Measurements from ENCODE around the gene FAM118A. TPM values are rescaled to one million over a fixed set of nuclear protein-coding genes. Genes with fewer than 3 reads are reported as not detected.

The FAM118A gene
- total RNA-seq, 1 donor from 2014 or later: 28.2 TPM

DNA sequence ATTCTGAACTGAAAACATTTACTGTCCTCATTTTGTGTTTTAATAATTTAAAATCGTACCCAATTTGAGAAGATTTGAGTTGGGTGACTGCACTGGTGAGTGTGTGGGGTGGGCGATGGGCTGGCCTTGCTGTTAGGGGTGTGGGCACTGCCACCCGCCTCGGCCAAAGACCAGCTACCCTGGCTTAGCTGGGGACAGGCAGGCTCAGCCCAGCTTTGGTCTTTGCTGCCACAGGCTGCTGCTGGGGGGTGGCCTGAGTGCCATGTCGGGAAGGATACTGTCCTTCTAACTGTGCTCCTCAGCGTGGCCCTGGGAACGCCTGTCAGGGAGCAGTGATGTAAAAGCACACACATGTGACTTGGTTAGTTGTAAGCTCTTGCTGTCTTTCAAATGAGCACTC lies 22.3 kb downstream of the FAM118A start:
- Histone ChIP-seq H3K27me3 (ENCODE audit: control insufficient read depth, insufficient read depth, low read length) (no peaks in the 10 kb centered on the region), H3K36me3 (ENCODE audit: control insufficient read depth, insufficient read depth, low read length) (peaks cover 12% of the 10 kb centered on the region), H3K4me3 (ENCODE audit: low read depth, low read length) (no peak overlapping the region)
- no peak for FAIRE-seq
- TF ChIP-seq CTCF (IDR thresholded peaks at IDR 0.05; ENCODE audit: insufficient read depth, low read length, severe bottlenecking): no peak
- no peak for DNase-seq (ENCODE audit: low read depth)

- H3K27me3 ChIP-seq (ENCODE audit: control insufficient read depth, insufficient read depth, low read length): no peaks in the 10 kb centered on the region
- H3K4me3 ChIP-seq (ENCODE audit: low read depth, low read length): no peak overlapping the region
- DNase-seq (ENCODE audit: low read depth): peak; percentile 91
- peaks cover 8% of the 10 kb centered on the region for H3K36me3 ChIP-seq (ENCODE audit: control insufficient read depth, insufficient read depth, low read length)
- peak; percentile 50 for FAIRE-seq
- TF ChIP-seq CTCF (IDR thresholded peaks at IDR 0.05; ENCODE audit: insufficient read depth, low read length, severe bottlenecking): no peak
Measured at GRCh38 chr22:45334068-45334467, 24.3 kb downstream of the FAM118A start.

DNA sequence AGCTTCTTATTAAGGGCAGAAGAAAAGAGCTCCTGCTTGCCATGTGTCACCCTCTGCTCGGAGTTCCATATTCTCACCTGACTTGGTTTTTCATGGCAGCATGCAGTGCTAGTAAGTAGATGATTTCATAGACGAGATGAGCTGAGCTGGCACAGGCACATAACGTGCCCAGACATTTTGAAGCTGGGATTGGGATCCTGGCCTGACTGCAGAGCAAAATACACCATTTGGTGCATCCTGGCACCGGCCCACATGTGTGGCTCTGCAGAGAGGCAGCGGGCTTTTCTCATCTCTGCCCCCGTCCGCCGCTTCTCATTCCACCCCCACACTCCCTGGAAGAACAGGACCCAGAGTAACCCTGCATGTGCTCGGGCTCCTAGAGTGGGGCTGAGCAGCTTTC lies 24.8 kb downstream of the FAM118A start:
- DNase-seq (ENCODE audit: low read depth) (peak; percentile 68), FAIRE-seq (peak; percentile 18)
- peaks cover 7% of the 10 kb centered on the region for H3K36me3 ChIP-seq (ENCODE audit: control insufficient read depth, insufficient read depth, low read length)
- H3K27me3 ChIP-seq (ENCODE audit: control insufficient read depth, insufficient read depth, low read length): no peaks in the 10 kb centered on the region
- H3K4me3 ChIP-seq (ENCODE audit: low read depth, low read length): no peak overlapping the region
- no peak for TF ChIP-seq CTCF (IDR thresholded peaks at IDR 0.05; ENCODE audit: insufficient read depth, low read length, severe bottlenecking)

DNA sequence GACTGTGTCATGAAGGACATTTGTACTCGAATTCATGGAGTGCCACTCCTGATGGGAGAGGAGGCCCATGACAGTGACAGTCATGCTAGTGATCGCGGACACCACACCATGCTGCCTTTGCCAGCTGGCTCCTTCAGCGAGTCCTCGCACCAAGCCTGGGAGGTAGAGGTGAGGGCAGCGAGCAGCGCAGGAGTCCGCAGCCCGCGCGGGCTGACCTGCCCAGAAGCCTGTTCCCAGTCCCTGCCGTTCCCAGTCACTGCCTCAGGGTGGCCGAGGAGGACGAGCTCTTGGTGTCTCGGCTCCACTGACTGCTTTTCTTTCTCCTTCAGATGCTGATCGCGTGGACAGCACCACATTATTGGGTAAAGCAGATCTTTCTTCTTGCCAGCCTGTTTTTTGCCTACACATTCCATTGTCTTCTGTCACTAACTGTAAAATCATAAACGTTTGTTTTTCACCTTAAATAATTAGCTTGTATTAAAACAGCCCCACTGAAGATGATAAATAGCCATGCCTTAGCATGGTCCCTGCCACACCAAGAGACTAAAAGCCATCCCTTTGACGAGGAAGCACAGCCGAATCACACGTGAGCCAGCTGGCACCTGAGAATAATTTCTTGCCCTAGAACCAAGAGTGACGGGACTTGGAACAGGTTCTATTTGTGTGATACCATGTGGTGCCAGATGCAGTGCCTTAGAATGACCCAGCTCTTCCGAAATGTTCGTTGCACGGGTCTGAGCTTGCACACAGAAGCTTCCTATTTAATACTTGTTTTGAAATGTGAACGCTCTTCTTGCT lies 25.5 kb downstream of the FAM118A start:
- FAIRE-seq: no peak
- peaks cover 9% of the 10 kb centered on the region for H3K36me3 ChIP-seq (ENCODE audit: control insufficient read depth, insufficient read depth, low read length)
- no peak for TF ChIP-seq CTCF (IDR thresholded peaks at IDR 0.05; ENCODE audit: insufficient read depth, low read length, severe bottlenecking)

DNA sequence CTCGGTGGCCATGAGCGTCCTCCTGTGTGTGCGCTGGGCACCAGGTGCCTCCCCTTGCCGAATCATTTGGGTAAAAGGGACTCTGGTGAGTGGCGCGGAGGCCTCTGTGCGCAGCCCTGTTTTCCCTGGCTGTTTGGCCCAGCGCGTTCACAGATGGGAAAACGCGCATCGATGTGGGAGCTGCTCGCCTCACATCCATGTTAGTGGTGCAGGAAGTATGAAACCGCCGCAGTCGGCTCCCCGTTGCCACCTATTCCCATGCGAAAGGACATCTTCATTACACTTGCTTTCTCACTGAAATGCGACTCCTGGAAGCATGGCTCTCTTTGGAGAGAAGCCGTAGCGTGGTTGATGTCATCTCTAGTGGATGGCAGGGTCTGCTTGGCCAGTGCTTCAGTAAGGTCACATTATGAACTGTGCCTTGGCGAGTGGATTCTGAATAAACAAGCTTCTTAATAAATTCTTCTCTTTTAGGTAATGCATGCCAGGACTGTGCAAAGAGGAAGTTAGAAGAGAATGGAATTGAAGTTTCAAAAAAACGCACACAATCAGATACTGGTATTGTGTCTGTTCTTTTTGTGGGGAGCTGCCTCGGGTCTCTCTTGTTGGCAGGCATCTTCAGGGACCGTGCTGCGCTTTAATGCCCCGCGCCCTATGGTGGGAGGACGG lies 26.3 kb downstream of the FAM118A start:
- Histone ChIP-seq H3K36me3 (ENCODE audit: control insufficient read depth, insufficient read depth, low read length) (peaks cover 13% of the 10 kb centered on the region), H3K4me3 (ENCODE audit: low read depth, low read length) (no peak overlapping the region), H3K27me3 (ENCODE audit: control insufficient read depth, insufficient read depth, low read length) (no peaks in the 10 kb centered on the region)
- no peak for TF ChIP-seq CTCF (IDR thresholded peaks at IDR 0.05; ENCODE audit: insufficient read depth, low read length, severe bottlenecking)
- DNase-seq (ENCODE audit: low read depth): no peak
- FAIRE-seq: no peak

More for the DNA sequence above, 25.5 kb downstream of the FAM118A start:
- H3K4me3 ChIP-seq (ENCODE audit: low read depth, low read length): no peak overlapping the region
- no peak for DNase-seq (ENCODE audit: low read depth)
- H3K27me3 ChIP-seq (ENCODE audit: control insufficient read depth, insufficient read depth, low read length): no peaks in the 10 kb centered on the region
